Liver (tissue), 9 donors: ENCODE data around the gene PAX5. TPM values are rescaled to one million over a fixed set of nuclear protein-coding genes. Genes with fewer than 3 reads are reported as not detected.

ENCODE experiments used
- DNase-seq: peaks from one replicate; pipeline ENCODE4 v3.0.0-alpha.2; 2017; ENCODE audit warnings: low spot score
- H3K27ac ChIP-seq, 2 donors: one replicate each; pipeline ENCODE4 v1.7.0; 2013; ENCODE audit warnings: inconsistent platforms in 2 of 2, low read length in 2 of 2, control low read depth in 1 of 2, low read depth in 1 of 2, mild to moderate bottlenecking in 1 of 2
- H3K27me3 ChIP-seq, 4 donors: one replicate each; pipeline versions ENCODE4 v1.6.1 to v1.7.0; 2013; ENCODE audit warnings: low read length in 3 of 4, inconsistent platforms in 1 of 4, mild to moderate bottlenecking in 1 of 4, moderate library complexity in 1 of 4; ENCODE audit not compliant: control insufficient read depth in 4 of 4, insufficient read depth in 4 of 4
- H3K36me3 ChIP-seq, 4 donors: one replicate each; pipeline versions ENCODE4 v1.6.1 to v1.7.0; 2013; ENCODE audit warnings: low read length in 3 of 4, mild to moderate bottlenecking in 3 of 4, low read depth in 1 of 4, moderate library complexity in 1 of 4; ENCODE audit not compliant: control insufficient read depth in 4 of 4, insufficient read depth in 3 of 4
- H3K4me1 ChIP-seq, 4 donors: one replicate each; pipeline versions ENCODE4 v1.6.1 to v1.7.0; 2013; ENCODE audit warnings: low read length in 3 of 4, mild to moderate bottlenecking in 3 of 4, moderate library complexity in 1 of 4; ENCODE audit not compliant: control insufficient read depth in 4 of 4, insufficient read depth in 4 of 4
- H3K4me3 ChIP-seq, 3 donors: one replicate each; pipeline versions ENCODE4 v1.6.1 to v1.7.0; 2013; ENCODE audit warnings: low read length in 3 of 3, control low read depth in 1 of 3, low read depth in 1 of 3, mild to moderate bottlenecking in 1 of 3
- H3K9ac ChIP-seq, 2 donors: one replicate each; pipeline ENCODE4 v1.7.0; 2013; ENCODE audit warnings: low read length in 2 of 2, mild to moderate bottlenecking in 2 of 2, moderate library complexity in 2 of 2, control low read depth in 1 of 2, low read depth in 1 of 2
- H3K9me3 ChIP-seq, 4 donors: one replicate each; pipeline versions ENCODE4 v1.6.1 to v1.7.0; 2013; ENCODE audit warnings: low read length in 3 of 4; ENCODE audit not compliant: control insufficient read depth in 4 of 4
- ATF3 ChIP-seq: IDR thresholded peaks from 2 replicates; pipeline ENCODE4 v1.6.1; 2016; ENCODE audit warnings: antibody characterized with exemption
- CTCF ChIP-seq: fragments of 150-350 bp; IDR thresholded peaks from 2 replicates; pipeline ENCODE4 v1.5.1; 2017; ENCODE audit warnings: improper control_type of control experiment, low read depth, low read length; ENCODE audit not compliant: missing input control
- EGR1 ChIP-seq, 2 donors: IDR thresholded peaks; 2 replicates each; pipeline ENCODE4 v1.6.1; 2016 to 2018; ENCODE audit warnings: antibody characterized with exemption in 2 of 2, low read depth in 2 of 2
- FOXA1 ChIP-seq: IDR thresholded peaks from 2 replicates; pipeline ENCODE4 v1.6.1; 2016; ENCODE audit warnings: antibody characterized with exemption
- FOXA2 ChIP-seq: IDR thresholded peaks from 2 replicates; pipeline ENCODE4 v1.6.1; 2016; ENCODE audit warnings: antibody characterized with exemption
- GABPA ChIP-seq, 2 donors: IDR thresholded peaks in 1 of 2; conservative IDR thresholded peaks in 1 of 2; 2 replicates each; pipeline ENCODE4 v1.6.1; 2016; ENCODE audit warnings: antibody characterized with exemption in 2 of 2, mild to moderate bottlenecking in 1 of 2, moderate library complexity in 1 of 2
- HNF4G ChIP-seq: IDR thresholded peaks from 2 replicates; pipeline ENCODE4 v1.6.1; 2016; ENCODE audit warnings: antibody characterized with exemption
- JUND ChIP-seq, 2 donors: IDR thresholded peaks; 2 replicates each; pipeline ENCODE4 v1.6.1; 2016; ENCODE audit warnings: antibody characterized with exemption in 2 of 2
- NR2F2 ChIP-seq: IDR thresholded peaks from 2 replicates; pipeline ENCODE4 v1.6.1; 2016; ENCODE audit warnings: antibody characterized with exemption
- RAD21 ChIP-seq, 2 donors: IDR thresholded peaks; 2 replicates each; pipeline ENCODE4 v1.6.1; 2016; ENCODE audit warnings: antibody characterized with exemption in 2 of 2, mild to moderate bottlenecking in 2 of 2
- REST ChIP-seq: IDR thresholded peaks from 2 replicates; pipeline ENCODE4 v1.6.1; 2016; ENCODE audit warnings: antibody characterized with exemption, mild to moderate bottlenecking
- RXRA ChIP-seq, 2 donors: IDR thresholded peaks; 2 replicates each; pipeline ENCODE4 v1.6.1; 2017 to 2018; ENCODE audit warnings: antibody characterized with exemption in 2 of 2, mild to moderate bottlenecking in 1 of 2
- SP1 ChIP-seq: IDR thresholded peaks from 2 replicates; pipeline ENCODE4 v1.6.1; 2018; ENCODE audit warnings: antibody characterized with exemption, mild to moderate bottlenecking
- TAF1 ChIP-seq: conservative IDR thresholded peaks from 2 replicates; pipeline ENCODE4 v1.6.1; 2016; ENCODE audit warnings: antibody characterized with exemption, mild to moderate bottlenecking
- YY1 ChIP-seq: IDR thresholded peaks from 2 replicates; pipeline ENCODE4 v1.6.1; 2016; ENCODE audit warnings: antibody characterized with exemption, mild to moderate bottlenecking
- ZBTB33 ChIP-seq: IDR thresholded peaks from 2 replicates; pipeline ENCODE4 v1.6.1; 2016; ENCODE audit warnings: antibody characterized with exemption
- WGBS: extraction: QIAGEN DNeasy Blood & Tissue Kit; methylation state at CpG from one replicate; pipeline ENCODE4 v1.1.7; 2013; 5-methylcytosine and 5-hydroxymethylcytosine counted together
- polyA plus RNA-seq, 2 donors: library from polyadenylated mRNA; stranded (reverse) in 1 of 2; unstranded in 1 of 2; fragments of 200-250 nt in 1 of 2; fragments of >200 nt in 1 of 2; fragmentation: Nextera tagmentation in 1 of 2; extraction: Ambion mirVana in 1 of 2; gene quantifications; one replicate each; pipeline versions ENCODE4 v1.2.1 to v1.2.3, GENCODE V29; 2013 to 2015
- total RNA-seq, 2 donors: library from RNA; depleted of rRNA; stranded (reverse); fragments of >200 nt; gene quantifications; one replicate each; pipeline ENCODE4 v1.2.3, GENCODE V29; 2014
- donor health status: healthy.
- donor health status: healthy.
- donor health status: healthy.
- donor health status: healthy.
- donor health status: healthy.

The PAX5 gene
- total and polyA plus RNA-seq, 4 donors: 0.05 to 2.7 (median 0.11) TPM

- TF ChIP-seq EGR1 (IDR thresholded peaks at IDR 0.05; ENCODE audit: low read depth in 2 of 2) (no peak), FOXA2 (no peak), SP1 (no peak), RAD21 (IDR thresholded peaks at IDR 0.05) (no peak), JUND (IDR thresholded peaks at IDR 0.05) (no peak), ZBTB33 (no peak), YY1 (no peak), HNF4G (no peak), CTCF (no peak), RXRA (IDR thresholded peaks at IDR 0.05) (no peak), NR2F2 (no peak), TAF1 (no peak), ATF3 (no peak)
- H3K27me3 ChIP-seq: peaks cover 0 to 9% (median 5%) of the 10 kb centered on the region in 4 donors
These were observed 53.7 kb downstream of the PAX5 start for GRCh38 chr9:36980148-36980974.

GRCh38 chr9:36976371-36977030, 57.6 kb downstream of the PAX5 start:
- H3K27me3 ChIP-seq: peaks cover 0 to 10% (median 1%) of the 10 kb centered on the region in 4 donors
- DNase-seq: no peak
- no peaks in the 10 kb centered on the region for H3K9me3 ChIP-seq
- no peaks in the 10 kb centered on the region for H3K4me1 ChIP-seq
- H3K4me3 ChIP-seq: no peak overlapping the region
- 86% methylated on average over 10 of the region's 10 CpGs for WGBS
- no peaks in the 10 kb centered on the region for H3K36me3 ChIP-seq
- H3K27ac ChIP-seq: no peak overlapping the region
- H3K9ac ChIP-seq: no peak overlapping the region
- TF ChIP-seq RXRA (IDR thresholded peaks at IDR 0.05) (no peak), TAF1 (no peak), HNF4G (no peak), ZBTB33 (no peak), CTCF (no peak), SP1 (no peak), EGR1 (IDR thresholded peaks at IDR 0.05; ENCODE audit: low read depth in 2 of 2) (no peak), FOXA1 (no peak), YY1 (no peak), ATF3 (no peak), RAD21 (IDR thresholded peaks at IDR 0.05) (no peak), REST (no peak), GABPA (IDR thresholded peaks at IDR 0.05 in 1 of 2, conservative IDR thresholded peaks at IDR 0.05 in 1 of 2) (no peak), FOXA2 (no peak)

More at GRCh38 chr9:36980148-36980974, 53.7 kb downstream of the PAX5 start:
- Histone ChIP-seq H3K4me3 (no peak overlapping the region), H3K27ac (no peak overlapping the region), H3K4me1 (no peaks in the 10 kb centered on the region), H3K9me3 (no peaks in the 10 kb centered on the region), H3K9ac (no peak overlapping the region), H3K36me3 (no peaks in the 10 kb centered on the region)
- no peak for DNase-seq
- WGBS: 45% methylated on average over 7 of the region's 7 CpGs
